ENCODE measurements around the gene MDFI.
"Not testable (repeated sequence)": the region's sequence is repeated elsewhere in the genome, so short reads cannot be mapped to it uniquely, and the experiment has no call there.

The MDFI gene

DNA sequence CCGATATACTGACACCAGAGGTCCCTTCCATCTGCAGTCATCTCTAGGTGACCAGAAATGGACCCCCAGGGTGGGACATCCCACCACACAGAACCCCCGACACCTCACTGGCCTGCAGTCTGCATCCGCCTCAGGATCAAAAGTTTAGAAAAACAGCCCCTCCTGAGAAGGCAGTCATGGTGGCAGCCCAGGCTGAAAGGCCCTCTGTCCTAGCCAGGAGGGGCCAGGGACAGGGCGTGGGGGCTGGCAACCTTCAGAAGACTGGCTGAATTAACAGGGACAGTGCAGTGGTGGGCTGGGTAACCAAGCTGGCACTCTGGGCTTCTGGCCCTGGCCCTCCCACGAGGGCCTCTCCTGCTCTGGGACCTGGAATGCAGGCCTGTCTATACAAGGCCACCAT is 34.3 kb upstream of the MDFI start:
- no peak overlapping the region for H3K9ac ChIP-seq (ENCODE audit: low read depth, low read length)
- no peak overlapping the region for H3K4me3 ChIP-seq (ENCODE audit: low read length)
- peaks cover 4% of the 10 kb centered on the region for H3K27me3 ChIP-seq (ENCODE audit: control insufficient read depth, insufficient read depth, low read length)
- H3K9me3 ChIP-seq (replicated peaks; ENCODE audit: low read length), result no peaks in the 10 kb centered on the region
- H3K4me1 ChIP-seq (ENCODE audit: control insufficient read depth, insufficient read depth, low read length), result no peaks in the 10 kb centered on the region
- no peaks in the 10 kb centered on the region for H3K36me3 ChIP-seq (ENCODE audit: insufficient read depth, low read length)
- no peak overlapping the region for H3K4me2 ChIP-seq (ENCODE audit: low read length)

- Histone ChIP-seq H3K9ac (ENCODE audit: low read depth, low read length) (no peak overlapping the region), H3K9me3 (replicated peaks; ENCODE audit: low read length) (no peaks in the 10 kb centered on the region), H3K27me3 (ENCODE audit: control insufficient read depth, insufficient read depth, low read length) (peaks cover 7% of the 10 kb centered on the region)
These were observed 32.6 kb upstream of the MDFI start for GRCh38 chr6:41605649-41606048.

DNA sequence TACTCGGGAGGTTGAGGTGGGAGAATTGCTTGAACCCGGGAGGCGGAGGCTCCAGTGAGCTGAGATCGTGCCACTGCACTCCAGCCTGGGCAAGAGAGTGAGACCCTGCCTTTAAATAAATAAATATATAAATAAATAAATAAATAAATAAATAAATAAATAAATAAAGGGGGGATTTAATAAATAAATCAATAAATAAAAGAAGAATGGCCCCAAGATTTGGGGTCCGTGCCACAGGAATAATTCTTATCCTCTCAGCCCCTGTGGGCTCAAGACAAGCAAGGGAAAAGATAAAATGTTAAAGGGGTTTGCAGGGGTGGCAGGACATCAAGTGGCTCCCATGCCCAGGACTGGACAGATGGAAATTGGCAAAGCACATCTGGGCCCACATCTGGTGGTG is 31.2 kb upstream of the MDFI start:
- Histone ChIP-seq H3K4me1 (ENCODE audit: control insufficient read depth, insufficient read depth, low read length) (no peaks in the 10 kb centered on the region), H3K4me2 (ENCODE audit: low read length) (no peak overlapping the region)

More at GRCh38 chr6:41605649-41606048, 32.6 kb upstream of the MDFI start:
- Histone ChIP-seq H3K4me2 (ENCODE audit: low read length) (no peak overlapping the region), H3K36me3 (ENCODE audit: insufficient read depth, low read length) (no peaks in the 10 kb centered on the region), H3K4me1 (ENCODE audit: control insufficient read depth, insufficient read depth, low read length) (no peaks in the 10 kb centered on the region), H3K4me3 (ENCODE audit: low read length) (no peak overlapping the region)

DNA sequence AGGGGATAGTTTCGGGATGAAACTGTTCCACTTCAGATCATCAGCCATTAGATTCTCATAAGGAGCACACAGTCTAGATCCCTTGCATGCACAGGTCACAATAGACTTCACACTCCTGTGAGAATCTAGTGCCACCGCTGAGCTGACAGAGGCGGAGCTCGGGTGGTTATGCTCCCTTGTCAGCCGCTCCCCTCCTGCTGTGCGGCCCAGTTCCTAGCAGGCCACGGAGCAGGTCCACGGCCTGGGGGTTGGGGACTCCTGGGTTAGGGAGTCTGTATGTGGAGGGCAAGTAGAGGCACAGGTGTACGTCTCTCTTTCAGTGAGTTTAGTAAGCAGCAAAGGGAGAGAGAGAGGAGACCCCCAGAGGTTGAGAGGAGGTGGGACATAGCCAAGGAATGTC is 30.5 kb upstream of the MDFI start:
- H3K4me2 ChIP-seq (ENCODE audit: low read length), result no peak overlapping the region
- no peaks in the 10 kb centered on the region for H3K9me3 ChIP-seq (replicated peaks; ENCODE audit: low read length)
- no peak overlapping the region for H3K9ac ChIP-seq (ENCODE audit: low read depth, low read length)

More for the DNA sequence above, 31.2 kb upstream of the MDFI start:
- Histone ChIP-seq H3K9ac (ENCODE audit: low read depth, low read length) (no peak overlapping the region), H3K4me3 (ENCODE audit: low read length) (no peak overlapping the region), H3K27me3 (ENCODE audit: control insufficient read depth, insufficient read depth, low read length) (peaks cover 12% of the 10 kb centered on the region), H3K9me3 (replicated peaks; ENCODE audit: low read length) (no peaks in the 10 kb centered on the region), H3K36me3 (ENCODE audit: insufficient read depth, low read length) (no peaks in the 10 kb centered on the region)

GRCh38 chr6:41608443-41609151 is 29.7 kb upstream of the MDFI start:
- H3K4me1 ChIP-seq (ENCODE audit: control insufficient read depth, insufficient read depth, low read length), result no peaks in the 10 kb centered on the region
- no peak overlapping the region for H3K4me2 ChIP-seq (ENCODE audit: low read length)
- H3K36me3 ChIP-seq (ENCODE audit: insufficient read depth, low read length), result no peaks in the 10 kb centered on the region
- H3K27me3 ChIP-seq (ENCODE audit: control insufficient read depth, insufficient read depth, low read length), result peaks cover 12% of the 10 kb centered on the region
- no peak overlapping the region for H3K9ac ChIP-seq (ENCODE audit: low read depth, low read length)
- H3K4me3 ChIP-seq (ENCODE audit: low read length), result no peak overlapping the region
- H3K9me3 ChIP-seq (replicated peaks; ENCODE audit: low read length), result no peaks in the 10 kb centered on the region

More for the DNA sequence above, 30.5 kb upstream of the MDFI start:
- H3K4me1 ChIP-seq (ENCODE audit: control insufficient read depth, insufficient read depth, low read length), result no peaks in the 10 kb centered on the region
- no peaks in the 10 kb centered on the region for H3K36me3 ChIP-seq (ENCODE audit: insufficient read depth, low read length)
- H3K27me3 ChIP-seq (ENCODE audit: control insufficient read depth, insufficient read depth, low read length), result peaks cover 12% of the 10 kb centered on the region
- H3K4me3 ChIP-seq (ENCODE audit: low read length), result no peak overlapping the region

- no peaks in the 10 kb centered on the region for H3K9me3 ChIP-seq (replicated peaks; ENCODE audit: low read length)
- H3K36me3 ChIP-seq (ENCODE audit: insufficient read depth, low read length), result no peaks in the 10 kb centered on the region
- no peak overlapping the region for H3K4me3 ChIP-seq (ENCODE audit: low read length)
- H3K4me2 ChIP-seq (ENCODE audit: low read length), result no peak overlapping the region
- H3K4me1 ChIP-seq (ENCODE audit: control insufficient read depth, insufficient read depth, low read length), result no peaks in the 10 kb centered on the region
- no peak overlapping the region for H3K9ac ChIP-seq (ENCODE audit: low read depth, low read length)
- H3K27me3 ChIP-seq (ENCODE audit: control insufficient read depth, insufficient read depth, low read length), result peaks cover 29% of the 10 kb centered on the region
These were observed 23.6 kb upstream of the MDFI start for GRCh38 chr6:41614715-41615114.

- Histone ChIP-seq H3K36me3 (ENCODE audit: insufficient read depth, low read length) (no peaks in the 10 kb centered on the region), H3K9me3 (replicated peaks; ENCODE audit: low read length) (no peaks in the 10 kb centered on the region), H3K9ac (ENCODE audit: low read depth, low read length) (no peak overlapping the region), H3K4me1 (ENCODE audit: control insufficient read depth, insufficient read depth, low read length) (no peaks in the 10 kb centered on the region), H3K4me3 (ENCODE audit: low read length) (no peak overlapping the region), H3K27me3 (ENCODE audit: control insufficient read depth, insufficient read depth, low read length) (peaks cover 26% of the 10 kb centered on the region), H3K4me2 (ENCODE audit: low read length) (no peak overlapping the region)
These were observed 23.0 kb upstream of the MDFI start for GRCh38 chr6:41615311-41615710.

DNA sequence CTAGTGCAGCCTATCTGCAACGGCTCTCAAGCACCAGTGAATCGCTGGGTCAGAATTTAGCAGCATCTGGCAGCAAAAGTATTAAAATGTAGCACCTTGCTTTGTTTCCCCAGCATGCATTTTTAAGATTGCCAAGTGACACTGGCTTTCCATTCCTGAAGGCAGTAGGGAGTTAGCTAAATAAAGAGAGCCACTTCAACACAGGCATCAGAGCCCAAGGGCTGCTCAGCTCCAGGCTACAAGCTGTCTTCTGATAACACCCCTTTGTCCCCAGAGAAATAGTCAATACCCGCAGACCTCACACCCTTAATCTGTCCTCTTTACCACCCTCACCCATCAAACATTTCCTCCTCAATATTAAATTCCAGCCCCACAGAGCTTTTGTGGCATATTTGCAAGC is 19.7 kb upstream of the MDFI start:
- Histone ChIP-seq H3K9ac (ENCODE audit: low read depth, low read length) (no peak overlapping the region), H3K4me3 (ENCODE audit: low read length) (no peak overlapping the region), H3K36me3 (ENCODE audit: insufficient read depth, low read length) (no peaks in the 10 kb centered on the region), H3K4me1 (ENCODE audit: control insufficient read depth, insufficient read depth, low read length) (no peaks in the 10 kb centered on the region), H3K4me2 (ENCODE audit: low read length) (no peak overlapping the region), H3K27me3 (ENCODE audit: control insufficient read depth, insufficient read depth, low read length) (peaks cover 34% of the 10 kb centered on the region), H3K9me3 (replicated peaks; ENCODE audit: low read length) (no peaks in the 10 kb centered on the region)

DNA sequence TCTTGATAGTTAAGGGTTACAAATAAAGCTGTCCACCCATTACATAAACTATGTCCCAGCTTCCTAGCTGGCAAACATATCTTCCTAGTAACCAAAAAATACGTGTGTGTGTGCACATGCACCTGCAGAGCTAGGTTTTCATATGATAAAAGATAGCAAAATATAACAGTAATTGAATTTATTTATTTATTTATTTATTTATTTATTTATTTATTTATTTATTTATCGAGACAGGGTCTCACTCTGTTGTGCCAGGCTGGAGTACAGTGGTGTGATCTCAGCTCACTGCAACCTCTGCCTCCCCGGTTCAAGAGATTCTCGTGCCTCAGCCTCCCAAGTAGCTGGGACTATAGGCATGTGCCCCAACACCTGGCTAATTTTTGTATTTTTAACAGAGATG is 19.1 kb upstream of the MDFI start:
- not testable (repeated sequence) for H3K4me2 ChIP-seq (ENCODE audit: low read length); H3K36me3 ChIP-seq (ENCODE audit: insufficient read depth, low read length); H3K4me1 ChIP-seq (ENCODE audit: control insufficient read depth, insufficient read depth, low read length); H3K9ac ChIP-seq (ENCODE audit: low read depth, low read length); H3K4me3 ChIP-seq (ENCODE audit: low read length); H3K9me3 ChIP-seq (replicated peaks; ENCODE audit: low read length)
- peaks cover 32% of the 10 kb centered on the region for H3K27me3 ChIP-seq (ENCODE audit: control insufficient read depth, insufficient read depth, low read length)

GRCh38 chr6:41621367-41621766 is 16.9 kb upstream of the MDFI start:
- H3K36me3 ChIP-seq (ENCODE audit: insufficient read depth, low read length), result no peaks in the 10 kb centered on the region
- no peak overlapping the region for H3K4me2 ChIP-seq (ENCODE audit: low read length)
- no peak overlapping the region for H3K4me3 ChIP-seq (ENCODE audit: low read length)
- H3K27me3 ChIP-seq (ENCODE audit: control insufficient read depth, insufficient read depth, low read length), result peaks cover 26% of the 10 kb centered on the region
- no peaks in the 10 kb centered on the region for H3K9me3 ChIP-seq (replicated peaks; ENCODE audit: low read length)
- no peaks in the 10 kb centered on the region for H3K4me1 ChIP-seq (ENCODE audit: control insufficient read depth, insufficient read depth, low read length)
- no peak overlapping the region for H3K9ac ChIP-seq (ENCODE audit: low read depth, low read length)

DNA sequence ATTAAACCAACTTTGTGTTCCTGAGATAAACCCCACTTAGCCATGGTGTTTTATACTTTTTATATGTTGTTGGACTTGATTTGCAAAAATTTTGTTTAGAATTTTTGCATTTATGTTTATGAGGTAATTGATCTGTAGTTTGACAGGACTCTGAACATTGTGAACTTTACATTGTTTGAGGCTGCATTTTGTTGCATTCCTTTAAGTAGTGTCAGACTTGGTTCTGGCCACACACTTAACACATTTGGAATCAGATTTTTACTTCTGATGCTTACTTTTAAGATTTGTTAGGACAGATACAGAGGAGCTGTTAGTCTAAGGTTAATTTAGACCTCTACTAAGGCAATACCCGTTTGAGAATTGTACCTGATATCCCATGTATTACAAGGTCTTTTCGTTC is 16.5 kb upstream of the MDFI start:
- H3K9ac ChIP-seq (ENCODE audit: low read depth, low read length), result no peak overlapping the region
- no peak overlapping the region for H3K4me3 ChIP-seq (ENCODE audit: low read length)
- H3K4me1 ChIP-seq (ENCODE audit: control insufficient read depth, insufficient read depth, low read length), result no peaks in the 10 kb centered on the region
- H3K36me3 ChIP-seq (ENCODE audit: insufficient read depth, low read length), result no peaks in the 10 kb centered on the region
- H3K4me2 ChIP-seq (ENCODE audit: low read length), result no peak overlapping the region
- H3K27me3 ChIP-seq (ENCODE audit: control insufficient read depth, insufficient read depth, low read length), result peaks cover 30% of the 10 kb centered on the region
- no peaks in the 10 kb centered on the region for H3K9me3 ChIP-seq (replicated peaks; ENCODE audit: low read length)

DNA sequence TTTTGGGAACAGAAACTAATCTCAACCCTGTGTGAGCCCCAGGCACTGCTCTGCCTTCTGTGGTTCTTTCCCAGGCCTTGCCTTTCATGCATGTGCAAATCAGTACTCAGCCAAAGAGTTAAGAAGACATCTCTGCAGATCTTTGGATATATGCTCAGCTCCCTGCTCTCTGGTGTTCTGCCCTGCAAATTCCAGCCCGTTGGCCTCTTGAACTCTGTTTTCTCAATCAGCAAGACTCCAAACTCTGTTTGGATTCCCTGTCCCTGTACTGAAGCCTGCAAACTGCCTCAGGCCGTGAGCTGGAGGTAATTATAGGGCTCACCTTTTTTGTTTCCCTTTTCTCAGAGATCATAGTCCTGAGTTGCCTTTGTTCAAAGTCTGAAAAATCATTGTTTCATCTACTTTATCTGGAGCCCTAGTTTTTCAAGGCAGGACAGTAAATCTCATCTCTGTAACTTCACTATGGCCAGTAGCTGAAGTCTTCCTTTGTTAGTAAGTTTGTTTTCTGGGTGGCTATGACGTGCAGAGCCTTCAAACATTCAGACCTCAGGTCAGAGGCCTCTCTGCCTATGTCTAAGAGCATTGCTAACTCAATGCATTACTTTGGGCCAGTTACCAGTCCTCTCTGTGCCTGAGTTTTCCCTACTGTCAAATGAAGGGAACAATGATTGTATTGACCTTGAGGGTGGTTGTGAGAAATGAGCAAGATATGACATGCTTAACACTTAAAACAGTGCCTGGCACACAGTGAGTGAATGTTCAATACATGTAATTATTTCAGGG is 15.9 kb upstream of the MDFI start:
- Histone ChIP-seq H3K4me1 (ENCODE audit: control insufficient read depth, insufficient read depth, low read length) (no peaks in the 10 kb centered on the region), H3K9me3 (replicated peaks; ENCODE audit: low read length) (no peaks in the 10 kb centered on the region), H3K27me3 (ENCODE audit: control insufficient read depth, insufficient read depth, low read length) (peaks cover 33% of the 10 kb centered on the region), H3K4me2 (ENCODE audit: low read length) (no peak overlapping the region), H3K4me3 (ENCODE audit: low read length) (no peak overlapping the region), H3K36me3 (ENCODE audit: insufficient read depth, low read length) (no peaks in the 10 kb centered on the region), H3K9ac (ENCODE audit: low read depth, low read length) (no peak overlapping the region)
